ENCODE measurements around the gene KRTAP5-8. TPM values are rescaled to one million over a fixed set of nuclear protein-coding genes. Genes with fewer than 3 reads are reported as not detected.

KRTAP5-8 gene
- total RNA-seq, 1 experiment from 2014 or later: not detected

DNA sequence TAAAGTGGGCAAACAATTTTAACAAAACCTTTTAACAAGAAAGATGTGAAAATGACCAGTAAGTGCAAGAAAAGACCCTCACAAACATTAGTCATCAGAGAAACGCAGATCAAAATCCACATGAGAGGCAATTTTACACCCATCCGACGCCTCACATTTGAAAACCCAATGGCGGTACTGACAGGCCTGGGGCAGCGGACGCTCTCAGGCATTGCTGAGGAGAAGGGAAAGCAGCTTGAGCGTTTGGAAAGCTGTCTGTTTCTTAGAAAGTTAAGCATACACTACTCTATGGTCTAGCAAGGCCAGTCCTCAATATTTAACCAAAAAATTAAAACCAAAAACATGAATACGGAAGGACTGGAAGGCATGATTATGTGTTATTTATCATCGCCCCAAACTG is 2.0 kb upstream of the KRTAP5-8 start:
- Histone ChIP-seq H3K9ac (ENCODE audit: low read length) (no peak overlapping the region), H3K9me2 (replicated peaks; ENCODE audit: low read length) (no peaks in the 10 kb centered on the region), H2AFZ (ENCODE audit: low read length) (no peak overlapping the region), H4K20me1 (ENCODE audit: low read length) (no peaks in the 10 kb centered on the region), H3K27ac (ENCODE audit: low read length) (no peak overlapping the region), H3K4me1 (ENCODE audit: insufficient read depth, low read length) (no peaks in the 10 kb centered on the region), H3K9me3 (ENCODE audit: low read length) (no peaks in the 10 kb centered on the region), H3F3A (ENCODE audit: low read length, unreplicated experiment) (no peaks in the 10 kb centered on the region), H3K4me2 (ENCODE audit: low read length) (no peak overlapping the region), H3K27me3 (ENCODE audit: low read length) (peaks cover 3% of the 10 kb centered on the region), H3K4me3 (ENCODE audit: low read length) (no peak overlapping the region), H3K79me2 (ENCODE audit: low read length) (no peaks in the 10 kb centered on the region), H3K36me3 (ENCODE audit: low read depth, low read length) (no peaks in the 10 kb centered on the region)
- POLR2A ChIA-PET (ENCODE audit: unreplicated experiment): no interaction called here
- intact Hi-C loops (cut with micrococcal nuclease): no loop called here
- no TSS peak for BruUV-seq (replicated peaks)
- TF ChIP-seq EZH2 (IDR thresholded peaks at IDR 0.05; ENCODE audit: low read length, unreplicated experiment): no peak
- TF ChIP-seq EZH2phosphoT487 (IDR thresholded peaks at IDR 0.05; ENCODE audit: borderline replicate concordance, low read length): no peak
- TF ChIP-seq, protein P1, sequence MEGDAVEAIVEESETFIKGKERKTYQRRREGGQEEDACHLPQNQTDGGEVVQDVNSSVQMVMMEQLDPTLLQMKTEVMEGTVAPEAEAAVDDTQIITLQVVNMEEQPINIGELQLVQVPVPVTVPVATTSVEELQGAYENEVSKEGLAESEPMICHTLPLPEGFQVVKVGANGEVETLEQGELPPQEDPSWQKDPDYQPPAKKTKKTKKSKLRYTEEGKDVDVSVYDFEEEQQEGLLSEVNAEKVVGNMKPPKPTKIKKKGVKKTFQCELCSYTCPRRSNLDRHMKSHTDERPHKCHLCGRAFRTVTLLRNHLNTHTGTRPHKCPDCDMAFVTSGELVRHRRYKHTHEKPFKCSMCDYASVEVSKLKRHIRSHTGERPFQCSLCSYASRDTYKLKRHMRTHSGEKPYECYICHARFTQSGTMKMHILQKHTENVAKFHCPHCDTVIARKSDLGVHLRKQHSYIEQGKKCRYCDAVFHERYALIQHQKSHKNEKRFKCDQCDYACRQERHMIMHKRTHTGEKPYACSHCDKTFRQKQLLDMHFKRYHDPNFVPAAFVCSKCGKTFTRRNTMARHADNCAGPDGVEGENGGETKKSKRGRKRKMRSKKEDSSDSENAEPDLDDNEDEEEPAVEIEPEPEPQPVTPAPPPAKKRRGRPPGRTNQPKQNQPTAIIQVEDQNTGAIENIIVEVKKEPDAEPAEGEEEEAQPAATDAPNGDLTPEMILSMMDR (conservative IDR thresholded peaks at IDR 0.05; ENCODE audit: low read depth, low read length): no peak
- DNase-seq (no peak), ATAC-seq (no peak)
- CTCF ChIA-PET: no interaction called here

DNA sequence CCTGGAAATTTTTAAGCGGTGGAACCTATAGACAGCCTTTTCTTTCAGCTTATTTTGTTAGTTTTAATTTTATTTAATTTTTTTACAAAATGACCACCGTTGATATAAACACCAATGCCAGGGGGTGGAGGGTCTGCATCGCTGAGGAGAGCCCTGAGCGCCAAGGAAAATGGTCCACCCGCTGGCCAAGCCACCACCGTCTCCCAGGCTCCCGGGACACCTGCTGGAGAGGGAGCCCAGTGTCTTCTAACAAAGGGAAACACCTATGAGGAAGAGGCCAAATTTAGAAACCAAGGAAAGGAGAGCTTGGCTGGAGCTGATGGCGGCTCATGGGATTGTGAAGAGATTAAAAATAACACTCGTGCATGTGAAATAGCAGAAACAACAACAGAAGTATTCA is 288 bp upstream of the KRTAP5-8 start:
- no peak overlapping the region for H3K27ac ChIP-seq (ENCODE audit: low read length)
- H3K27me3 ChIP-seq (ENCODE audit: low read length): peaks cover 11% of the 10 kb centered on the region
- H3K4me1 ChIP-seq (ENCODE audit: insufficient read depth, low read length): no peaks in the 10 kb centered on the region
- no peaks in the 10 kb centered on the region for H3K9me2 ChIP-seq (replicated peaks; ENCODE audit: low read length)
- intact Hi-C loops (cut with micrococcal nuclease): no loop called here
- H3K4me2 ChIP-seq (ENCODE audit: low read length): no peak overlapping the region
- H3K4me3 ChIP-seq (ENCODE audit: low read length): no peak overlapping the region
- no peak overlapping the region for H3K9ac ChIP-seq (ENCODE audit: low read length)
- CTCF ChIA-PET: no interaction called here
- no peaks in the 10 kb centered on the region for H3F3A ChIP-seq (ENCODE audit: low read length, unreplicated experiment)
- TF ChIP-seq EZH2phosphoT487 (IDR thresholded peaks at IDR 0.05; ENCODE audit: borderline replicate concordance, low read length): no peak
- TF ChIP-seq, protein P1 (conservative IDR thresholded peaks at IDR 0.05; ENCODE audit: low read depth, low read length): no peak
- POLR2A ChIA-PET (ENCODE audit: unreplicated experiment): no interaction called here
- no peak for DNase-seq
- no peak for ATAC-seq
- no peak overlapping the region for H2AFZ ChIP-seq (ENCODE audit: low read length)
- H3K36me3 ChIP-seq (ENCODE audit: low read depth, low read length): no peaks in the 10 kb centered on the region
- no TSS peak for BruUV-seq (replicated peaks)
- no peaks in the 10 kb centered on the region for H3K79me2 ChIP-seq (ENCODE audit: low read length)
- H3K9me3 ChIP-seq (ENCODE audit: low read length): no peaks in the 10 kb centered on the region
- H4K20me1 ChIP-seq (ENCODE audit: low read length): no peaks in the 10 kb centered on the region

DNA sequence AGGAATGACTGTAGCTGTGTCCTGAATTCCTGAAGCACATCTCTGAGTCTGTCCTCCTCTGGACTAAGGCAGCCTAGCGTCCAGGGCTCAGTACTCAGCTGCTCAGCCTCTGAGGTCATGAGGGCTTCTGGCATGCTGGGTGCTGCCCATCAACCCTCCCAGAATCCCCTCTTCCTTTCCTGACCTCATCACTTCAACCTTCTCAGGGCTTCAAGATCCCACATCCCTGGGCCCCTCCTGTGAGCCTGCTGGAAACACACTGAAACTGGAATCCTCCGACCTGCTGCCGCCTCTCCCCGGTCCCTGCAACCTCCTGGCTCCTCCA is 803 bp downstream of the KRTAP5-8 start:
- H3K27me3 ChIP-seq (ENCODE audit: low read length): peaks cover 11% of the 10 kb centered on the region
- ChIA-PET CTCF (no interaction called here), POLR2A (ENCODE audit: unreplicated experiment) (no interaction called here)
- H3K36me3 ChIP-seq (ENCODE audit: low read depth, low read length): no peaks in the 10 kb centered on the region
- DNase-seq: no peak
- intact Hi-C loops (cut with micrococcal nuclease): no loop called here
- no peaks in the 10 kb centered on the region for H4K20me1 ChIP-seq (ENCODE audit: low read length)
- no peaks in the 10 kb centered on the region for H3K9me2 ChIP-seq (replicated peaks; ENCODE audit: low read length)
- H2AFZ ChIP-seq (ENCODE audit: low read length): no peak overlapping the region
- no peak overlapping the region for H3K27ac ChIP-seq (ENCODE audit: low read length)
- no peak for TF ChIP-seq EZH2 (IDR thresholded peaks at IDR 0.05; ENCODE audit: low read length, unreplicated experiment)
- TF ChIP-seq, protein P1 (conservative IDR thresholded peaks at IDR 0.05; ENCODE audit: low read depth, low read length): no peak
- no peak for TF ChIP-seq EZH2phosphoT487 (IDR thresholded peaks at IDR 0.05; ENCODE audit: borderline replicate concordance, low read length)
- H3K4me1 ChIP-seq (ENCODE audit: insufficient read depth, low read length): no peaks in the 10 kb centered on the region
- no peaks in the 10 kb centered on the region for H3F3A ChIP-seq (ENCODE audit: low read length, unreplicated experiment)
- no peak overlapping the region for H3K4me2 ChIP-seq (ENCODE audit: low read length)
- H3K79me2 ChIP-seq (ENCODE audit: low read length): no peaks in the 10 kb centered on the region
- no peaks in the 10 kb centered on the region for H3K9me3 ChIP-seq (ENCODE audit: low read length)
- no peak for ATAC-seq
- no peak overlapping the region for H3K4me3 ChIP-seq (ENCODE audit: low read length)
- BruUV-seq (replicated peaks): no TSS peak
- no peak overlapping the region for H3K9ac ChIP-seq (ENCODE audit: low read length)
